Aorta (tissue), 4 donors: Measurements from ENCODE around the gene ZNF839. TPM values are rescaled to one million over a fixed set of nuclear protein-coding genes. Genes with fewer than 3 reads are reported as not detected.

ENCODE experiments used
- polyA plus RNA-seq, 2 donors: library from polyadenylated mRNA; stranded (reverse); fragments of 200-250 nt; gene quantifications; one replicate each; pipeline ENCODE4 v1.2.3, GENCODE V29; 2013
- total RNA-seq, 2 donors: library from RNA; stranded (reverse); fragmentation: NEBNext Ultra II Directional; extraction: Animal tissue kit (Norgen Biotek cat#: 25700); gene quantifications; one replicate each; pipeline ENCODE4 v1.2.1, GENCODE V29; 2021
- donor health status: healthy with polysubstance abuse.
- donor health status: Bipolar disorder and iron deficiency.
- donor health status: DM: no; HTN: no; CAD: no.
- donor health status: DM: yes; HTN: yes; CAD: no.

Gene ZNF839
- total and polyA plus RNA-seq, 4 donors = 6.0 to 13.1 (median 8.0) TPM

Other genes with a start within 250 kb of the ZNF839 start
- 100 to 1,000 TPM; 254 to 379 TPM for gene HSP90AA1, start 232.7 kb upstream of the ZNF839 start, total RNA-seq
- gene HSP90AA1, start 232.7 kb upstream of the ZNF839 start, polyA plus RNA-seq = 100 to 1,000 TPM; 189 to 272 TPM
- 10 to 100 TPM; 27.5 to 35.0 TPM for gene WDR20, start 179.8 kb upstream of the ZNF839 start, total RNA-seq
- gene WDR20, start 179.8 kb upstream of the ZNF839 start, polyA plus RNA-seq = 10 to 100 TPM in 1 of 2 donors, 1 to 10 TPM in 1; 6.6 to 15.1 TPM
- 10 to 100 TPM in 1 of 2 donors, 1 to 10 TPM in 1; 10.0 to 16.4 TPM for gene MOK, start 14.6 kb upstream of the ZNF839 start, total RNA-seq
- gene MOK, start 14.6 kb upstream of the ZNF839 start, polyA plus RNA-seq = 10 to 100 TPM; 10.8 to 28.3 TPM
- 10 to 100 TPM; 25.9 to 30.8 TPM for gene CINP, start 43.1 kb downstream of the ZNF839 start, total RNA-seq
- gene CINP, start 43.1 kb downstream of the ZNF839 start, polyA plus RNA-seq = 10 to 100 TPM; 21.2 to 25.9 TPM
- 10 to 100 TPM; 32.2 to 32.5 TPM for gene TECPR2, start 43.2 kb downstream of the ZNF839 start, total RNA-seq
- gene TECPR2, start 43.2 kb downstream of the ZNF839 start, polyA plus RNA-seq = 1 to 10 TPM; 3.5 to 5.5 TPM
- gene ANKRD9, start 190.0 kb downstream of the ZNF839 start, total RNA-seq = 10 to 100 TPM; 13.7 to 15.0 TPM
- 1 to 10 TPM; 3.0 to 5.7 TPM for gene ANKRD9, start 190.0 kb downstream of the ZNF839 start, polyA plus RNA-seq